Thyroid gland (tissue), 4 donors: Measurements from ENCODE around the gene BAG2. TPM values are rescaled to one million over a fixed set of nuclear protein-coding genes. Genes with fewer than 3 reads are reported as not detected.

Source experiments
- DNase-seq, 2 donors: peaks; one replicate each; pipeline ENCODE4 v3.0.0-alpha.2; 2019
- H3K27ac ChIP-seq, 3 donors: fragments of 200-600 bp; sonication (generic); 1 replicate in 2 of 3; 2 replicates in 1 of 3; pipeline ENCODE4 v1.5.1; 2016 to 2019; ENCODE audit warnings: mild to moderate bottlenecking in 1 of 3, moderate library complexity in 1 of 3
- H3K27me3 ChIP-seq: fragments of 200-600 bp; sonication (generic); one replicate; pipeline ENCODE4 v1.5.1; 2019
- H3K36me3 ChIP-seq, 2 donors: fragments of 200-600 bp; sonication (generic); one replicate each; pipeline ENCODE4 v1.5.1; 2016 to 2019
- H3K4me1 ChIP-seq, 2 donors: fragments of 200-600 bp; sonication (generic); one replicate each; pipeline ENCODE4 v1.5.1; 2017 to 2019
- H3K4me3 ChIP-seq, 3 donors: fragments of 200-600 bp; sonication (generic); replicated peaks in 1 of 3; 1 replicate in 2 of 3; 2 replicates in 1 of 3; pipeline ENCODE4 v1.5.1; 2016; ENCODE audit warnings: mild to moderate bottlenecking in 1 of 3
- H3K9me3 ChIP-seq: fragments of 200-600 bp; sonication (generic); one replicate; pipeline ENCODE4 v1.5.1; 2017
- POLR2A ChIP-seq, 2 donors: fragments of 450-650 bp; IDR thresholded peaks; one replicate each; pipeline ENCODE4 v1.6.1; 2017; ENCODE audit warnings: antibody characterized with exemption in 2 of 2, mild to moderate bottlenecking in 2 of 2, moderate library complexity in 1 of 2
- WGBS, 2 donors: methylation state at CpG; one replicate each; pipeline ENCODE4 v1.1.5; 2017; 5-methylcytosine and 5-hydroxymethylcytosine counted together
- intact Hi-C: fragments of 100-400 bp; cut with DNase I; formaldehyde crosslinking; loops from one replicate; pipeline ENCODE4 v1.15.1; 2023
- total RNA-seq, 4 donors: library from RNA; depleted of rRNA; stranded (reverse); fragments of >200 nt; gene quantifications; one replicate each; pipeline ENCODE4 v1.2.3, GENCODE V29; 2016
- TF ChIP-seq, protein P1 (sequence below), 6 experiments: fragments of 200-600 bp in 3 of 6; fragments of 450-650 bp in 3 of 6; sonication (generic) in 3 of 6; IDR thresholded peaks; one replicate each; pipeline ENCODE4 v1.5.1; 2016 to 2019; ENCODE audit warnings: antibody characterized with exemption in 6 of 6, mild to moderate bottlenecking in 2 of 6, inconsistent platforms in 1 of 6, moderate library complexity in 1 of 6

Gene BAG2
- total RNA-seq = 10 to 100 TPM in 3 of 4 donors, 1 to 10 TPM in 1; 9.5 to 11.5 (median 10.9) TPM

DNA sequence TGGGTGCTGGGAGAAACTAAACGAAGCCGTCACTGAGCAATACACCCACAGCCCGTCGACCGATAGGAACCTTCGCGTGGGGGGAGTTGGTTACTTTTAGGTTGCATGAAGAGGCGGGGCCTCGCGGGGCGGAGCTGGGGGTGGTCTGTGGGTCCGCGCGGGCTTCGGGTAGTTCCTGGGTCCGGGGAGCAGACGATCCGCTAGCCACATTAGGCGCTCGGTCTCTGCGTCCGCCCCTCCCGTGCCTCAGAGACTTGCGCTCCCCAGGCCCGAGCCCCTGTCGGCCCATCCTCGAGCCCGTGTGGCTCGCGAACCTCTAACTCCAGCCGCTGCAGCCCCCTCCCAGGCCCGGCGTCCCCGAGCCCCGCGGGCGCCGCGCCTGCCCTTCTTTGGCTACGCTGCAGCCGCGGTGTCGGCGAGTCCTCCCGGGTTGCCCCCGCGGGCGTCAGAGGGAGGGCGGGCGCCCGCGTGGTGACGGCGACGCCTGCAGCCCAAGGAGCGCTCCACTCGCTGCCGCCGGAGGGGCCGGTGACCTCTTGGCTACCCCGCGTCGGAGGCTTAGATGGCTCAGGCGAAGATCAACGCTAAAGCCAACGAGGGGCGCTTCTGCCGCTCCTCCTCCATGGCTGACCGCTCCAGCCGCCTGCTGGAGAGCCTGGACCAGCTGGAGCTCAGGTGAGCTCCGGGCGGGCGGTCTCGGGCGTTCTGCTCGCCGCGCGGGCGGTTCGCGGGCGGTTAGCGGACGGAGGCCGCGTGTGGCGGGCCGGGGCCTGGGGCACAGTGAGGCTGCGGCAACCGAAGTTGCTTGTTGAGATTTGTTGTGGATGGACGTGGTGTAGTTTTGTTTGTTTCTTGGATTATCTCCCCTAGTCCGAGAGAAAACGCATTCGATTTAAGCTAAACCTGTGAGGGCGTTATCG lies at the start of gene BAG2:
BAG2 (plus strand) TSS at position 191 of the 920 bp plus-strand sequence; CDS start at position 563, 372 bp downstream.
- TF ChIP-seq, protein P1, sequence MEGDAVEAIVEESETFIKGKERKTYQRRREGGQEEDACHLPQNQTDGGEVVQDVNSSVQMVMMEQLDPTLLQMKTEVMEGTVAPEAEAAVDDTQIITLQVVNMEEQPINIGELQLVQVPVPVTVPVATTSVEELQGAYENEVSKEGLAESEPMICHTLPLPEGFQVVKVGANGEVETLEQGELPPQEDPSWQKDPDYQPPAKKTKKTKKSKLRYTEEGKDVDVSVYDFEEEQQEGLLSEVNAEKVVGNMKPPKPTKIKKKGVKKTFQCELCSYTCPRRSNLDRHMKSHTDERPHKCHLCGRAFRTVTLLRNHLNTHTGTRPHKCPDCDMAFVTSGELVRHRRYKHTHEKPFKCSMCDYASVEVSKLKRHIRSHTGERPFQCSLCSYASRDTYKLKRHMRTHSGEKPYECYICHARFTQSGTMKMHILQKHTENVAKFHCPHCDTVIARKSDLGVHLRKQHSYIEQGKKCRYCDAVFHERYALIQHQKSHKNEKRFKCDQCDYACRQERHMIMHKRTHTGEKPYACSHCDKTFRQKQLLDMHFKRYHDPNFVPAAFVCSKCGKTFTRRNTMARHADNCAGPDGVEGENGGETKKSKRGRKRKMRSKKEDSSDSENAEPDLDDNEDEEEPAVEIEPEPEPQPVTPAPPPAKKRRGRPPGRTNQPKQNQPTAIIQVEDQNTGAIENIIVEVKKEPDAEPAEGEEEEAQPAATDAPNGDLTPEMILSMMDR (IDR thresholded peaks at IDR 0.05) = peak in 4 of 6 experiments; percentile 38 to 53 (median 46)
- TF ChIP-seq POLR2A (IDR thresholded peaks at IDR 0.05) = peak; percentile 55 to 90
- Histone ChIP-seq H3K4me3 (peak within 1 kb of the TSS; percentile 33 to 65 (median 39)), H3K4me1 (peaks cover 12 to 16% of the 10 kb centered on the region in 2 donors), H3K36me3 (no peaks in the 10 kb centered on the region), H3K9me3 (no peaks in the 10 kb centered on the region), H3K27ac (peak within 1 kb of the TSS; percentile 69 to 95 (median 93)), H3K27me3 (no peaks in the 10 kb centered on the region)
- peak; percentile 94 to 95 for DNase-seq
- WGBS, 2 donors = 0 to 1% methylated on average over 56 to 57 of the region's 97 CpGs
- intact Hi-C loops = loop anchor here (5.0 to 10.0 kb wide), 2 partner anchors 50 to 142 kb away; partner anchors contain the start of genes PRIM2 and RAB23

- H3K27ac ChIP-seq = no peak overlapping the region
- H3K4me1 ChIP-seq = no peaks in the 10 kb centered on the region
- intact Hi-C loops = no loop called here
- H3K27me3 ChIP-seq = no peaks in the 10 kb centered on the region
- no peaks in the 10 kb centered on the region for H3K9me3 ChIP-seq
- H3K4me3 ChIP-seq = no peak overlapping the region
- no peak for DNase-seq
- TF ChIP-seq POLR2A (IDR thresholded peaks at IDR 0.05) = no peak
- no peaks in the 10 kb centered on the region for H3K36me3 ChIP-seq
- WGBS, 2 donors = 92 to 95% methylated on average over 1 of the region's 1 CpG
Measured at GRCh38 chr6:57123111-57123510, 49.0 kb upstream of the BAG2 start.

DNA sequence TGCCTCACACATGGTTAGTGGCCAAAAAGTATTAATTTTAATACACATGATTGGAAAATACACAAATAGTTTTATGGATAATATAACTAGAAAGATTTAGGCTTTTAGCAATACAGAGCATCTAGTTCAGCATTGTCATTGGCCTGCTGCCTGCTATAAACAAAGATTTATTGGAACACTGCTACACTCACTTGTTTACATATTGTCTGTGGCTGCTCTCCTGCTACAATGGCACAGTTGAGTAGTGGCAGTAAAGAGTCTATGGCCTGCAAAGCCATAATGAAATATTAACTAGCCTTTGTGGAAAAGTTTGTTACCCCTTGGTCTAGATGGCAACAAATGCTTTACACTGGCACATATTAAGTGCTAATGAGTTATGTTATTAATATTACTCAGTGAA lies 44.4 kb upstream of the BAG2 start:
- TF ChIP-seq, protein P1 (IDR thresholded peaks at IDR 0.05) = no peak
- TF ChIP-seq POLR2A (IDR thresholded peaks at IDR 0.05) = no peak
- Histone ChIP-seq H3K4me3 (no peak overlapping the region), H3K36me3 (no peaks in the 10 kb centered on the region), H3K4me1 (no peaks in the 10 kb centered on the region), H3K27ac (no peak overlapping the region), H3K27me3 (no peaks in the 10 kb centered on the region), H3K9me3 (no peaks in the 10 kb centered on the region)
- no peak for DNase-seq
- intact Hi-C loops = no loop called here

DNA sequence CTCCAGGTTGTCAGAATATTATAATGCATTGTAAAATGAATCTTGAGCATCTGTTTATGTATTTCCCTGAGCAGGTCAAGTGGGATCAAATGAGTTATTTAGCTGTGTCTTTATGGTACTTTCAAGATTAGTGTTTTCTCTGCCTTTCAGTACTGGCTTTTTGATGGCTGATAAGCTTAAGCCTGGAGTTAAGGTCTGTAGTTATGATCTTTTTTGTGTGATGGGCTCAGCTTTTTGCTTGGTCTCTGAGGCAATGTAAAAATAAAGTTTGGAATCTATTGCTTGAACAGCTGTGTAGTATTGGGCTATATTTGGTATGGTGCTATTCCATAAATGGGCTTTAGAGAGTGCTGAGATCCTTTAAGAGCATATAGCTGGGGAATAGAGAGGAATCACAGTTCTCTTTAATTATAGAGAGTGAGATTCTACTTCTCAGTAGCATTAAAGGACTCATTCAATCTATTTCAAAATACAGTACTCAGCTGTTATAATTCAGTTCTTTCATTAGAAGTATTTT lies 41.4 kb upstream of the BAG2 start:
- Histone ChIP-seq H3K9me3 (no peaks in the 10 kb centered on the region), H3K27ac (no peak overlapping the region), H3K27me3 (no peaks in the 10 kb centered on the region), H3K4me3 (no peak overlapping the region), H3K4me1 (no peaks in the 10 kb centered on the region), H3K36me3 (peaks cover 0 to 8% of the 10 kb centered on the region in 2 donors)
- intact Hi-C loops = no loop called here
- TF ChIP-seq, protein P1 (IDR thresholded peaks at IDR 0.05) = no peak
- TF ChIP-seq POLR2A (IDR thresholded peaks at IDR 0.05) = no peak
- no peak for DNase-seq

GRCh38 chr6:57134954-57135353 lies 37.2 kb upstream of the BAG2 start:
- no peak overlapping the region for H3K27ac ChIP-seq
- intact Hi-C loops = no loop called here
- no peak for DNase-seq
- H3K27me3 ChIP-seq = no peaks in the 10 kb centered on the region
- H3K4me1 ChIP-seq = no peaks in the 10 kb centered on the region
- H3K36me3 ChIP-seq = peaks cover 2 to 8% of the 10 kb centered on the region in 2 donors
- H3K9me3 ChIP-seq = no peaks in the 10 kb centered on the region
- WGBS, 2 donors = 93 to 97% methylated on average over 1 of the region's 1 CpG
- TF ChIP-seq POLR2A (IDR thresholded peaks at IDR 0.05) = no peak
- TF ChIP-seq, protein P1 (IDR thresholded peaks at IDR 0.05) = no peak
- no peak overlapping the region for H3K4me3 ChIP-seq
